Caco-2 (cell line): Measurements from ENCODE around the gene ENHO. TPM values are rescaled to one million over a fixed set of nuclear protein-coding genes. Genes with fewer than 3 reads are reported as not detected.
A peak's percentile ranks its signal among the peaks of the same experiment; 100 is the strongest.

Experiments
- BruUV-seq: library from RNA; stranded (reverse); fragments of 400-500 nt; replicated peaks from 2 replicates; lab custom pipeline; 2021; lab: Mats Ljungman, UMichigan
- CTCF ChIA-PET: fragments of 300-600 bp; sonication (Branson Sonifier 250); formaldehyde crosslinking; loops from one replicate; lab custom pipeline; 2022; ENCODE audit warnings: antibody characterized with exemption; lab: Charles Lee
- POLR2A ChIA-PET: fragments of 300-600 bp; sonication (Branson Sonifier 250); formaldehyde crosslinking; loops from one replicate; lab custom pipeline; 2022; ENCODE audit warnings: antibody characterized with exemption; lab: Charles Lee
- DNase-seq, 2 experiments: peaks; one replicate each; pipeline versions ENCODE4 v3.0.0 to v3.0.0-alpha.2; 2020 to 2022
- H3K27me3 ChIP-seq: replicated peaks from 2 replicates; pipeline ENCODE4 v1.6.0; 2011; ENCODE audit warnings: low read length; ENCODE audit not compliant: control insufficient read depth, insufficient read depth
- H3K36me3 ChIP-seq: 2 replicates; pipeline ENCODE4 v1.5.1; 2011; ENCODE audit warnings: low read length; ENCODE audit not compliant: control insufficient read depth, insufficient read depth
- H3K4me1 ChIP-seq: fragments of 250-450 bp; sonication (Bioruptor Pico); 2 replicates; pipeline ENCODE4 v1.5.1; 2020; ENCODE audit warnings: mild to moderate bottlenecking
- H3K4me3 ChIP-seq: 2 replicates; pipeline ENCODE4 v1.5.1; 2011; ENCODE audit warnings: low read depth, mild to moderate bottlenecking, control low read depth, low read length
- H3K9me3 ChIP-seq: fragments of 250-450 bp; sonication (Bioruptor Pico); 2 replicates; pipeline ENCODE4 v1.5.1; 2020; ENCODE audit warnings: mild to moderate bottlenecking, moderate library complexity
- H3K27ac Mint-ChIP-seq: one replicate; pipeline ENCODE4 v1.8.0; 2022; ENCODE audit warnings: mixed read lengths; ENCODE audit not compliant: unreplicated experiment
- H3K27me3 Mint-ChIP-seq: one replicate; pipeline ENCODE4 v1.8.0; 2022; ENCODE audit warnings: mixed read lengths; ENCODE audit not compliant: insufficient read depth, unreplicated experiment
- H3K36me3 Mint-ChIP-seq: one replicate; pipeline ENCODE4 v1.8.0; 2022; ENCODE audit warnings: mild to moderate bottlenecking, mixed read lengths; ENCODE audit not compliant: insufficient read depth, unreplicated experiment
- H3K4me1 Mint-ChIP-seq: one replicate; pipeline ENCODE4 v1.8.0; 2022; ENCODE audit warnings: low read depth, mixed read lengths; ENCODE audit not compliant: unreplicated experiment
- H3K4me3 Mint-ChIP-seq: one replicate; pipeline ENCODE4 v1.8.0; 2022; ENCODE audit warnings: mild to moderate bottlenecking, moderate library complexity, mixed read lengths; ENCODE audit not compliant: unreplicated experiment
- H3K9me3 Mint-ChIP-seq: one replicate; pipeline ENCODE4 v1.8.0; 2022; ENCODE audit warnings: mixed read lengths; ENCODE audit not compliant: unreplicated experiment
- CTCF ChIP-seq, 2 experiments: fragments of 200-600 bp in 1 of 2; IDR thresholded peaks; 1 replicate in 1 of 2; 2 replicates in 1 of 2; pipeline versions ENCODE4 v1.5.1 to v1.8.0; 2011 to 2022; ENCODE audit warnings: antibody characterized with exemption in 1 of 2, control low read depth in 1 of 2, inconsistent platforms in 1 of 2, low read depth in 1 of 2, low read length in 1 of 2, mild to moderate bottlenecking in 1 of 2, moderate library complexity in 1 of 2; ENCODE audit not compliant: insufficient read depth in 1 of 2, severe bottlenecking in 1 of 2, unreplicated experiment in 1 of 2
- intact Hi-C: fragments of 100-400 bp; cut with micrococcal nuclease; formaldehyde crosslinking; loops from one replicate; pipeline ENCODE4 v1.10.0; 2022; ENCODE audit not compliant: unreplicated experiment
- total RNA-seq: library from RNA; stranded (reverse); gene quantifications from 2 replicates; pipeline ENCODE4 v1.2.3, GENCODE V29; 2022

The ENHO gene
- total RNA-seq, 1 experiment from 2014 or later, result 2.1 TPM

DNA sequence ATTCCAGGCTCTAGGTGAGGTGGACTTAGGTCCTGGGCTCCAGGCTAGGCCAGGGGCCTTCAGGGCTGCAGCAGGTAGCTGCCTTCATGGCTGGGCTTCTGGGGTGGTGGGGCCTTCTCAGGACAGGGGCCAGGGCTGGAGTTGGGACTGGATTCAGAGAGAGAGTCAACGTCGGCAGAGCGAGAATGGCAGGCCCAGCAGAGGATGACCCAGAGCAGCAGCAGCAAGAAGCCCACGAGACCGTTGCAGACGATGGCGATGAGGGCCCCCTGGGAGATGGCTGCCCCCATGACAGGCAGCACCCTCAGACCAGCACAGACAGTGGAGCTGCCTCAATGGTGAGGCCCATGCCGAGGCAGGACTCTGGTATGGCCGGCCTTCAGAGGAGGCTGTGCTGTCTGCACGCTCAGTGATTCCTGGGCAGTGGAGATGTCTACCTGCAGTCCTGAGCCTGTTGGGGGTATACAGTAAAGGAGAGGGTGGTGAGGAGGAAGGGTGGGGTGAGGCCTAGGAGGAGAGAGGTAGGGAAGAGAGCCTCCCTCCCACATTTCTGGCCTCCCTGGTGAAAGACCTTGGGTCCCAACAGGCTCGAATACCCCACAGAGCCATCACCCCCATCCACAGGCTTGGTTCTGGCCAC, 1.3 kb downstream of the ENHO start:
- Histone ChIP-seq H3K4me3 (no peak overlapping the region), H3K9me3 (no peaks in the 10 kb centered on the region), H3K27me3 (no peaks in the 10 kb centered on the region), H3K4me1 (peaks cover 3% of the 10 kb centered on the region; the same call in 1 of the 2 replicates), H3K36me3 (no peaks in the 10 kb centered on the region)
- BruUV-seq, result no TSS peak
- no peaks in the 10 kb centered on the region for H3K36me3 Mint-ChIP-seq
- H3K27me3 Mint-ChIP-seq, result peaks cover 14% of the 10 kb centered on the region
- H3K27ac Mint-ChIP-seq, result no peak overlapping the region
- no peak for TF ChIP-seq CTCF (IDR thresholded peaks at IDR 0.05; ENCODE audit: insufficient read depth in 1 of 2, low read depth in 1 of 2, low read length in 1 of 2, severe bottlenecking in 1 of 2, unreplicated experiment in 1 of 2)
- peaks cover 7% of the 10 kb centered on the region for H3K4me1 Mint-ChIP-seq
- H3K9me3 Mint-ChIP-seq, result no peaks in the 10 kb centered on the region
- no peak for DNase-seq
- H3K4me3 Mint-ChIP-seq, result peak overlapping the region; percentile 20
- CTCF ChIA-PET, result no interaction called here
- POLR2A ChIA-PET, result no interaction called here
- intact Hi-C loops, result loop anchor here (2.0 kb wide), 1 partner anchor 69 kb away; no protein-coding TSS in a partner anchor

DNA sequence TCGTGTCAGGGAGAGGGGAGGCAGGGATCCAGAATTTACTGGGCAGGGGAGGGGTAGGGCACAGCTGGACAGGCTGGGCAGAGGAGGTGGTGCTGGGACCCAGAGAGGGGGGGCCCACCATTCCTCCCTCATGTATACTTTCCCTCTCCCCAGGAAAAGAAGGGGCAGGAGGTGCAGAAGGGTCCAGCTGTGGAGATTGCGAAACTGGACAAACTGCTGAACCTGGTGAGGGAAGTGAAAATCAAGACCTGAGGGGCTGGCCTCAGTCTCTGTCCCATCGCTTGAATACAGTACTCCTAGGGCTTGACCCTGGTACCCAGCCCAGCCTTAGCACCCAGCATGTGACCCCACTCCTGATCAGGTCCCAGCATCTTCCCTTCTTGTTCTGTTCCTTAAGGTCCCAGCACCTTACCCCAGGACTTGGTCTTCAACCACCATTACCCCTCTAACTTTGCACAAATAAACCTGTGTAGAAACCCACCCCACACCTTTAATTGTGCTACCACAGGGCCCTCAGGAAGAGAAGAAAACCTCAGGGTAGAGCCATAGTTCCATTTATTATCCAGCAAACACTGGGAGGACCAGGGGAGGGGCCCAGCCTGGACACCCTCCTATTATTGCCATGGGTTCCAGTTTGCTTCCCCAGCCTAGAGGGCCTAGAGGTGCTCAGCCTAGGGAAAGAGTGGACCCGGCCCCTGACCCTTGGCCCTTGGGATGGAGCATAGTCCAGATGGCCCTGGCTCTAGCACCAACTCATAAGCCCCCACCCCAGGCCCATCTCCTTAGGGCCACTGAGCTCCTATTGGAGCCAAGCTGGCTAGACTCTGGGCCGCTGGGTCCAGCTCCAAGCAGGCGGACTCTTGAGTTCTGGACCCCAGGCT, 2.0 kb downstream of the ENHO start:
- H3K4me3 Mint-ChIP-seq, result no peak overlapping the region
- TF ChIP-seq CTCF (IDR thresholded peaks at IDR 0.05; ENCODE audit: insufficient read depth in 1 of 2, low read depth in 1 of 2, low read length in 1 of 2, severe bottlenecking in 1 of 2, unreplicated experiment in 1 of 2), result no peak
- peaks cover 3% of the 10 kb centered on the region; the same call in 1 of the 2 replicates for H3K4me1 ChIP-seq
- no peaks in the 10 kb centered on the region for H3K36me3 Mint-ChIP-seq
- H3K9me3 Mint-ChIP-seq, result no peaks in the 10 kb centered on the region
- no TSS peak for BruUV-seq
- no peaks in the 10 kb centered on the region for H3K27me3 ChIP-seq
- ChIA-PET POLR2A (no interaction called here), CTCF (no interaction called here)
- intact Hi-C loops, result no loop called here
- peaks cover 13% of the 10 kb centered on the region for H3K27me3 Mint-ChIP-seq
- H3K4me1 Mint-ChIP-seq, result peaks cover 7% of the 10 kb centered on the region
- no peaks in the 10 kb centered on the region for H3K36me3 ChIP-seq
- H3K9me3 ChIP-seq, result no peaks in the 10 kb centered on the region
- no peak overlapping the region for H3K4me3 ChIP-seq
- no peak overlapping the region for H3K27ac Mint-ChIP-seq
- no peak for DNase-seq

DNA sequence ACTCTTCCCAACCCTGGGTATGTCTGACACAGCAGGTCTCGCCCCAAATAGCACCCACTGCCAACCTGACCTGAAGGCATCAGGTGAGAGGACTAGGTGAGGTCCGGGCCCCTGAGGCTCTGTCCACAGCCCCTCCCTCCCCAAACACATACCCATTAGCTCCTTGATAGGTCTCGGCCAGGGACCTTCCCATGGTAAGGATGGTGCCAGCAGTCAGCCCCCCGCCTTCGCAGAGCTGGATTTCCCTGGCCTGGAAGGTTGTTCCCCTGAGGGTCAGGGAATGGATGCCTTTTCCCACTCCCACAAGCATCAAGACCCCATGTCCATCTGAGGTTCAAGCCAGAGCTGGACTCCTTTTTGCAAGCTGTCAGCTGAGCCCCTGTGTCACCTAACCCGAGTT, 2.7 kb downstream of the ENHO start:
- no peak for DNase-seq
- peaks cover 10% of the 10 kb centered on the region for H3K27me3 Mint-ChIP-seq
- no peaks in the 10 kb centered on the region for H3K36me3 Mint-ChIP-seq
- Histone ChIP-seq H3K9me3 (no peaks in the 10 kb centered on the region), H3K36me3 (no peaks in the 10 kb centered on the region), H3K27me3 (no peaks in the 10 kb centered on the region; the same call in 1 of the 2 replicates), H3K4me3 (no peak overlapping the region), H3K4me1 (peaks cover 3% of the 10 kb centered on the region; the same call in 1 of the 2 replicates)
- no TSS peak for BruUV-seq
- peaks cover 7% of the 10 kb centered on the region for H3K4me1 Mint-ChIP-seq
- ChIA-PET CTCF (interaction anchor here (1.9 kb wide), 1 partner anchor 71 kb away, joined by 6 read pairs; no protein-coding TSS in a partner anchor), POLR2A (no interaction called here)
- no peaks in the 10 kb centered on the region for H3K9me3 Mint-ChIP-seq
- no peak for TF ChIP-seq CTCF (IDR thresholded peaks at IDR 0.05; ENCODE audit: insufficient read depth in 1 of 2, low read depth in 1 of 2, low read length in 1 of 2, severe bottlenecking in 1 of 2, unreplicated experiment in 1 of 2)
- intact Hi-C loops, result no loop called here
- H3K4me3 Mint-ChIP-seq, result no peak overlapping the region
- no peak overlapping the region for H3K27ac Mint-ChIP-seq
